Stimulated activated CD8-positive, alpha-beta memory T cell treated with anti-CD3 and anti-CD28 coated beads, Interleukin-12 subunit alpha, Interleukin-12 subunit beta, amount 100 ng/mL, for 1 hour (primary cell): Measurements from ENCODE around the gene TBX5.

Source experiments
- DNase-seq: peaks from one replicate; pipeline ENCODE4 v3.0.0-alpha.2; 2020; ENCODE audit warnings: low read depth

TBX5 gene

GRCh38 chr12:114405519-114406271 lies at the start of gene TBX5:
Gene TBX5, minus strand, starts transcription at chr12:114406144. Its CDS starts 2,246 bp downstream, at chr12:114403898.
- no peak for DNase-seq

- DNase-seq, result no peak
These were observed 45.7 kb upstream of the TBX5 start for GRCh38 chr12:114451657-114452056.

GRCh38 chr12:114450515-114451300 lies 44.8 kb upstream of the TBX5 start:
- DNase-seq, result no peak

GRCh38 chr12:114450019-114450418 lies 44.1 kb upstream of the TBX5 start:
- DNase-seq, result no peak

- DNase-seq, result no peak
These were observed 42.6 kb upstream of the TBX5 start for GRCh38 chr12:114448618-114448933.

GRCh38 chr12:114447799-114448617 lies 42.1 kb upstream of the TBX5 start:
- no peak for DNase-seq

GRCh38 chr12:114447274-114447716 lies 41.4 kb upstream of the TBX5 start:
- DNase-seq, result no peak

GRCh38 chr12:114445401-114446323 lies 39.7 kb upstream of the TBX5 start:
- DNase-seq, result no peak

GRCh38 chr12:114444422-114445279 lies 38.7 kb upstream of the TBX5 start:
- no peak for DNase-seq

GRCh38 chr12:114443607-114444421 lies 37.9 kb upstream of the TBX5 start:
- DNase-seq, result no peak

GRCh38 chr12:114442578-114442977 lies 36.6 kb upstream of the TBX5 start:
- no peak for DNase-seq

- DNase-seq, result no peak
These were observed 35.6 kb upstream of the TBX5 start for GRCh38 chr12:114441545-114441944.

- DNase-seq, result no peak
These were observed 35.1 kb upstream of the TBX5 start for GRCh38 chr12:114441039-114441383.

- no peak for DNase-seq
These were observed 34.5 kb upstream of the TBX5 start for GRCh38 chr12:114440270-114441038.

GRCh38 chr12:114439817-114440216 lies 33.9 kb upstream of the TBX5 start:
- no peak for DNase-seq

- no peak for DNase-seq
These were observed 33.3 kb upstream of the TBX5 start for GRCh38 chr12:114439261-114439683.

GRCh38 chr12:114438635-114439256 lies 32.8 kb upstream of the TBX5 start:
- DNase-seq, result no peak

GRCh38 chr12:114434341-114434740 lies 28.4 kb upstream of the TBX5 start:
- no peak for DNase-seq
